Psoas muscle (tissue), 8 donors: ENCODE data around the gene ANAPC10. TPM values are rescaled to one million over a fixed set of nuclear protein-coding genes. Genes with fewer than 3 reads are reported as not detected.

Experiments
- ATAC-seq, 4 donors: fragments of 200-7000 bp; cut with Tn5 transposase; one replicate each; pipeline ENCODE4 v1.9.1; 2020; ENCODE audit warnings: moderate library complexity in 3 of 4, mild to moderate bottlenecking in 2 of 4
- DNase-seq, 2 donors: peaks; one replicate each; pipeline ENCODE4 v3.0.0-alpha.2; 2020
- H3K27ac ChIP-seq: fragments of 200-600 bp; one replicate; pipeline ENCODE4 v1.8.0; 2022
- H3K27me3 ChIP-seq, 3 donors: fragments of 200-600 bp in 1 of 3; one replicate each; pipeline versions ENCODE4 v1.6.1 to v1.8.0; 2013 to 2022; ENCODE audit warnings: low read length in 2 of 3, mild to moderate bottlenecking in 2 of 3, moderate library complexity in 1 of 3; ENCODE audit not compliant: insufficient read depth in 3 of 3
- H3K36me3 ChIP-seq, 2 donors: fragments of 200-600 bp in 1 of 2; one replicate each; pipeline versions ENCODE4 v1.6.1 to v1.8.0; 2013 to 2022; ENCODE audit warnings: low read depth in 1 of 2, mild to moderate bottlenecking in 1 of 2, moderate library complexity in 1 of 2; ENCODE audit not compliant: insufficient read depth in 1 of 2
- H3K4me1 ChIP-seq: fragments of 200-600 bp; one replicate; pipeline ENCODE4 v1.8.0; 2022
- H3K4me3 ChIP-seq: fragments of 200-600 bp; one replicate; pipeline ENCODE4 v1.8.0; 2022; ENCODE audit warnings: mild to moderate bottlenecking
- H3K9me3 ChIP-seq: fragments of 200-600 bp; one replicate; pipeline ENCODE4 v1.8.0; 2022
- WGBS, 3 donors: extraction: QIAGEN DNeasy Blood & Tissue Kit; methylation state at CpG; one replicate each; pipeline versions ENCODE4 v1.1.6 to v1.1.7; 2013; 5-methylcytosine and 5-hydroxymethylcytosine counted together
- intact Hi-C, 2 donors: fragments of 100-400 bp; cut with DNase I; formaldehyde crosslinking; loops; one replicate each; pipeline versions ENCODE4 v1.11.0 to v1.14.2; 2022
- polyA plus RNA-seq, 3 donors: library from polyadenylated mRNA; stranded (reverse); fragments of 200-250 nt; gene quantifications; one replicate each; pipeline ENCODE4 v1.2.3, GENCODE V29; 2013
- total RNA-seq, 4 donors: library from RNA; stranded (reverse); fragmentation: NEBNext Ultra II Directional in 2 of 4; extraction: Animal tissue kit (Norgen Biotek cat#: 25700) in 2 of 4; gene quantifications; one replicate each; pipeline versions ENCODE4 v1.2.1 to v1.2.4, GENCODE V29; 2021 to 2023
- TF ChIP-seq, protein P1 (sequence below): fragments of 200-600 bp; IDR thresholded peaks from one replicate; pipeline ENCODE4 v1.8.0; 2022; ENCODE audit warnings: antibody characterized with exemption
- donor health status: healthy with polysubstance abuse.
- donor health status: DM: no; HTN: no; CAD: no; lungs with moderate emphysema.
- donor health status: Bipolar disorder and iron deficiency.
- donor health status: healthy.
- donor health status: DM: yes; HTN: yes; CAD: no.
- donor health status: DM: no; HTN: no; CAD: no.
- donor health status: DM: no; HTN: no; CAD: no.
- donor health status: DM: yes; HTN: yes; CAD: no.

The ANAPC10 gene
- total and polyA plus RNA-seq, 7 donors: 16.5 to 26.8 (median 18.0) TPM

DNA sequence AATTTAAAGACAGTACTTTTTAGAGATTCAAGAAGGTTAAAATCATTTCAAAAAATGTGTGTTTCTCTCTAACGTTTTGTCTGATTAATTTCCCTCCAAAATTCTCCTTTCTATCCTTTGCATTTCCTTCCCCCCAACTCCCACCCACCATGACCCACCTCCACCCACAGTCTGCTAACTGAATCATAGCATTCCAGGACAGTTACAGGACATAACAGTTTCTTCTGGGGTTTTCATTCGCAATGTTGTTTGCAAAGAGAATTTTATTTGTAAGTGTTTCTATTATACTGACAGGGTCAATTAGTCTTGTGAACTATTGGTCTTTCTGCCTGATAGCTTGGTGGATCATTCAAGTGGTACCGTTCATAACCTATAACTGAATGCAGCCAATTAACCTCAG, 53.7 kb downstream of the ANAPC10 start:
- WGBS, 3 donors: 80 to 82% (median 82%) methylated on average over 3 of the region's 3 CpGs
- no peak overlapping the region for H3K27ac ChIP-seq
- TF ChIP-seq, protein P1, sequence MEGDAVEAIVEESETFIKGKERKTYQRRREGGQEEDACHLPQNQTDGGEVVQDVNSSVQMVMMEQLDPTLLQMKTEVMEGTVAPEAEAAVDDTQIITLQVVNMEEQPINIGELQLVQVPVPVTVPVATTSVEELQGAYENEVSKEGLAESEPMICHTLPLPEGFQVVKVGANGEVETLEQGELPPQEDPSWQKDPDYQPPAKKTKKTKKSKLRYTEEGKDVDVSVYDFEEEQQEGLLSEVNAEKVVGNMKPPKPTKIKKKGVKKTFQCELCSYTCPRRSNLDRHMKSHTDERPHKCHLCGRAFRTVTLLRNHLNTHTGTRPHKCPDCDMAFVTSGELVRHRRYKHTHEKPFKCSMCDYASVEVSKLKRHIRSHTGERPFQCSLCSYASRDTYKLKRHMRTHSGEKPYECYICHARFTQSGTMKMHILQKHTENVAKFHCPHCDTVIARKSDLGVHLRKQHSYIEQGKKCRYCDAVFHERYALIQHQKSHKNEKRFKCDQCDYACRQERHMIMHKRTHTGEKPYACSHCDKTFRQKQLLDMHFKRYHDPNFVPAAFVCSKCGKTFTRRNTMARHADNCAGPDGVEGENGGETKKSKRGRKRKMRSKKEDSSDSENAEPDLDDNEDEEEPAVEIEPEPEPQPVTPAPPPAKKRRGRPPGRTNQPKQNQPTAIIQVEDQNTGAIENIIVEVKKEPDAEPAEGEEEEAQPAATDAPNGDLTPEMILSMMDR: no peak
- no peaks in the 10 kb centered on the region for H3K27me3 ChIP-seq
- DNase-seq: no peak
- intact Hi-C loops: no loop called here
- H3K4me3 ChIP-seq: no peak overlapping the region
- no peaks in the 10 kb centered on the region for H3K9me3 ChIP-seq
- no peak for ATAC-seq
- H3K36me3 ChIP-seq: no peaks in the 10 kb centered on the region
- H3K4me1 ChIP-seq: no peaks in the 10 kb centered on the region

DNA sequence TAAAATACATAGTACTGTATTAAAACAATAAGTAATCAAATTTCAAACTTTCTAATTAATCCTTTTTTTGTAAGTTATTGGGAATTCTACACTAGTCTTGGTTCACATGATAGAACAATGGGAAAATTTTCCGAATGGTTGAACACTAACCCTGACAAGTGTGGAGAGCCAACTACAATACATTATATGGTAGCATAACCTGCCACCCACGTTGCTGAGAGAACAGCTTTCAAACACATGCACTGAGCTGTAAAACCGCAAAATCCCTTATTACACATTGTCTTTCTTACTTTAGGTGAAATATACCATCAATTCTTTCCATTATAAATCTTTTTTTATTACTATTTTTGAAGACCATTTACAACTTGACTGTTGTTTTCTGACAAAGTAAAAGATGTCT, 54.7 kb downstream of the ANAPC10 start:
- TF ChIP-seq, protein P1: no peak
- Histone ChIP-seq H3K27ac (no peak overlapping the region), H3K36me3 (no peaks in the 10 kb centered on the region), H3K4me1 (no peaks in the 10 kb centered on the region), H3K4me3 (no peak overlapping the region), H3K9me3 (no peaks in the 10 kb centered on the region), H3K27me3 (no peaks in the 10 kb centered on the region)
- 57 to 71% (median 61%) methylated on average over 3 of the region's 3 CpGs for WGBS, 3 donors
- intact Hi-C loops: no loop called here
- DNase-seq (no peak), ATAC-seq (no peak)

DNA sequence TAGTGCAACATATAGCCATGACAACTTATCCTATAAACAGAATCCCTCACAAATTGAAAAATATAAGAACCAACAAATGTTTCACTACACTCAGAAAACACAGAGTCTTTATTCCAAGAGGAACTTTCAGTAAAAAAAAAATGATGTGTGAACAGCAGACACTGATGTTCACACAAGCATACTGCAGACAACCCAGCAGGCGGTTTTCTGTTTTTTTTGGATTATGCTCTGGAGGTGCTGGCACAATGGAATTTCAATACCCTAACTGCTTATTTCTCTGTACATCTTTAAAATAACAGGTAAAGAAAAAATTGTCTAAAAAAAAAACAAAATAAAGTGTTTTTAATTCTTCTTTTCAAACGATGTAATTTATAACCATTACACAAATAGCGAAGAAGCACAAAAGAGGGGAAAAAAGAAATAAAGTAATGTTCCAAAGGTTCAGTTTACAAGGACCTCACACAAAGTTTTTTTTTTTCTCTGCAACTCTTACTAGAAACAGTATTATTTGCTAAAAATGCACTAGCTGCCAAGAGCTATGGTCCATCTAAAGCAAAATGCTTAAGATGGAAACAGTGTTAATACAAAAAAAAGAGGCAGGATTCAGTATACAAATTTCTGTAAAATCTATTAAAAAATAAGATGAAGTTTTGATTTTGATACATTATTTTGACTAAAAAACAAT, 55.3 kb downstream of the ANAPC10 start:
- ATAC-seq (no peak), DNase-seq (no peak)
- Histone ChIP-seq H3K4me3 (no peak overlapping the region), H3K36me3 (no peaks in the 10 kb centered on the region), H3K9me3 (no peaks in the 10 kb centered on the region), H3K27ac (no peak overlapping the region), H3K4me1 (no peaks in the 10 kb centered on the region), H3K27me3 (no peaks in the 10 kb centered on the region)
- 69 to 79% (median 72%) methylated on average over 3 of the region's 3 CpGs for WGBS, 3 donors
- intact Hi-C loops: no loop called here
- TF ChIP-seq, protein P1: no peak

DNA sequence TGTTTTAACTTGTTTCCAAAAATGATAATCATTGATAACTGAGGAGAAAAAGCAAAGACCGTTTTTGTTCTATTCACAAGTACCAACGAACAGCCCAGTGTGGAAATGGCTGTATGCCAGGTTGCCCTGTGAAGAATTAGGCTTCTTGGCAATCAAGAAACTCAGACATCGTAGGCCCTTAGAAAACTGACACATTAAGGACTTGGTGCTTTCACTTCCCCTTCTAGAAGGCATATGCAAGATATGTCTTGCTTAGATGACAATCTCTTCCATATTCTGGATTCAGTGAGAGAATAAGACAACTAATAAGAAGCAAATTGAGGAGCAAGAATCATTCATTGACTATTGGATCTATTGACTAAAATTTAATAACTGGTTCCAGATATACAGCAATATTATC, 56.6 kb downstream of the ANAPC10 start:
- Histone ChIP-seq H3K27me3 (no peaks in the 10 kb centered on the region), H3K4me1 (no peaks in the 10 kb centered on the region), H3K9me3 (no peaks in the 10 kb centered on the region), H3K27ac (no peak overlapping the region), H3K36me3 (no peaks in the 10 kb centered on the region), H3K4me3 (no peak overlapping the region)
- DNase-seq (no peak), ATAC-seq (no peak)
- 43 to 66% (median 51%) methylated on average over 3 of the region's 3 CpGs for WGBS, 3 donors
- intact Hi-C loops: no loop called here
- TF ChIP-seq, protein P1: no peak
